GM18505 (cell line): ENCODE measurements around the gene GABBR1.
"Not testable (repeated sequence)": the region's sequence is repeated elsewhere in the genome, so short reads cannot be mapped to it uniquely, and the experiment has no call there.

Experiments used
- ATAC-seq: cut with Tn5 transposase; IDR thresholded peaks from one replicate; pipeline ENCODE4 v1.9.1; 2021; ENCODE audit not compliant: unreplicated experiment
- POLR2A ChIP-seq: IDR thresholded peaks from 4 replicates; pipeline ENCODE4 v1.6.1; 2011; ENCODE audit warnings: borderline replicate concordance; ENCODE audit not compliant: insufficient read depth, insufficient read length; ENCODE audit errors: extremely low read depth

Gene GABBR1

DNA sequence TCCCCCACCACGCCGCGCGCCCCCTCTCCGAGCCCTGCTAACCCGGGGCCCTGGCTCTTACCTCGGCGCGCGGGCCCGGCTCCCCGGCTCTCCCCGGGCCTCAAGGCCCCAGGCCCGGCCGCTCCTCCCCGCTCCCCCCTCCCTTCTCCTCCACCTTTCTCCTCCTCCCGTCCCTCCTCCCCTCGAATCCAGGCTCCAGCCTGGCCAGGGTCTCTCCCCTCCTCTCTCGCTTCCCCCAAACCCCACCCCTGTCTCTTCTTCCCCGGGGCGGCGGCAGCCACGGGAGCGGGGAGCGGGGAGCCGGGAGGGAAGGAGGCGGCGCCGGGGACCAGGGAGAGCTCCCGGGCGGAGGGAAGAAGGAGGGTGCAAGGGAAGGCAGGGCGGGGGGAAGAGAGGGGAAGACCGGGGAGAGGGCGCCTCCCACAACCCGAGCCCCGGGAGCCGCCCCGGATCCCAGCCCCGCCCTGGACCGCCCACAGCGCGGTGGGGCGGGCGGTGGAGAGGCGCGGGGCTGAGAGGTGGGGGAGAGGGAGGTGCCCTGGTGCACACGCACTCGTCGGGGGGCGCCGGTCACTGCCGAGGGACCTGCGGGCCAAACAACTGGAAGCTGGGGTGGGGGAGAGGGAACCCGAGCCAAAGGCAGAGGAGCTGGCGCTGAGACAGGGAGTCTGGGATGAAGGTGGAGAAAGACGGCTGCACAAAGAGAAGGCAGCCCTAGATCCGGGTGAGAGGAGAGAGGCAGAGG lies at the start of gene GABBR1:
Gene GABBR1, minus strand, starts transcription at position 395 of the 745 bp plus-strand sequence. CDS start 798 bp downstream, outside the sequence.
- peak; percentile 79 for ATAC-seq
- no peak for TF ChIP-seq POLR2A

GRCh38 chr6:29681811-29682210 lies 48.8 kb upstream of the GABBR1 start:
- no peak for TF ChIP-seq POLR2A
- no peak for ATAC-seq

- no peak for TF ChIP-seq POLR2A
- no peak for ATAC-seq
Observed at GRCh38 chr6:29680904-29681303, 47.9 kb upstream of the GABBR1 start, which contains the start of gene ZFP57. TSS of gene ZFP57 (minus strand) at chr6:29681152. CDS start at chr6:29677003, 4,149 bp downstream.

GRCh38 chr6:29680416-29680815 lies 47.4 kb upstream of the GABBR1 start:
- no peak for ATAC-seq
- no peak for TF ChIP-seq POLR2A

DNA sequence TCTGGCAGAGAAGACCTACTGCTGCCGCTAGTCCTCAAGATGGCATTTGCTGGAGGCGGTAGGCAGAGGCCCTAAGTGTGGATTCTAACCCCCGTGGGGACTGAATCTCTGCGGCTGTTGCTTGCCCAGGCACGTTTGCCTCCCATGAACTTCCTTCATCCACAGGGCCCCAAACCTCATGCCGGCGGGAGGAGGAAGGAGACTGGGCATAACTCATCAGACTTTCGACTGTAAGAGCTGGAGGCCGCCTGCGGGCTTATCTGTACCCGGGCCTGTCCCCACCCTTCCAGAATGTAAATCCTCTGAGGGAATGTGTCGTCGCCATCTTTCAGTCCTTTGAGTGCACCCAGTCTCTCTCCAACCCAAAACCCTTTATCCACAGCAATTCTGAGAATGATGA lies 47.0 kb upstream of the GABBR1 start:
- no peak for TF ChIP-seq POLR2A
- ATAC-seq = no peak

- ATAC-seq = no peak
- no peak for TF ChIP-seq POLR2A
Observed at GRCh38 chr6:29678114-29678513, 45.1 kb upstream of the GABBR1 start.

GRCh38 chr6:29676981-29677601 lies 44.1 kb upstream of the GABBR1 start:
- TF ChIP-seq POLR2A = no peak
- no peak for ATAC-seq

DNA sequence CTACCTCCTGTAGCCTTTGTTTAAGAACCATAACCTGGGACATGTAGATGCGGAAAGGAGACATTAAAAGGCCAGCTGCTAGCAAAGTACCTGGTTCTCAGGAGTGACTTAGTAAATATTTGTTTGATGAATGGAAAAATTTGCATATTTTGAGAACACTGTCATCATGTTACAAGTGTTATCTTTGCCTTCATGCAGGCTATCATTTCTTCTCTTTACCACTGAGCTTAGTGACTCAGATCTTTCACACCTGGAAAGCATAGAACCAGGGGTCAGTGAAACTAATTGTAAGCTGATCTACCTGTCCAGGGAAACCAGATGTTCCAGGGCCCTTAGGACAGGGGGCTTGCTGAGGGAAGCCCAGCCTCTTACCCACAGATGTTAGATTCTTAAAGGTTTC lies 42.6 kb upstream of the GABBR1 start:
- TF ChIP-seq POLR2A = no peak

DNA sequence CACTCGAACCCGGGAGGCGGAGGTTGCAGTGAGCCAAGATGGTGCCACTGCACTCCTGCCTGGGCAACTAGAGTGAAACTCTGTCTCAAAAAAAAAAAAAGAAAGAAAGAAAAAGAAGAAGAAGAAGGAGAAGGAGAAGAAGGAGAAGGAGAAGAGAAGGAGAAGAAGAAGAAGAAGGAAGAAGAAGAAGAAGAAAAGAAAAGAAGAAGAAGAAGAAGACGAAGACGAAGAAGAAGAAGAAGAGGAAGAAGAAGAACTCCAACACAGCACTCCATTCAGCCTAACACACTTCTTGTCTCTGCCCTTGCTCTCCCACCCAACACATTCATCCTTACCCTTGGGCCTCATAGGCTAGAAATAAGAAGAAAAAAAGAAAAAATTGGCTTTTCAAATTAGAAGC lies 41.0 kb upstream of the GABBR1 start:
- ATAC-seq = no peak
- no peak for TF ChIP-seq POLR2A

More for the DNA sequence above, 42.6 kb upstream of the GABBR1 start:
- ATAC-seq = no peak

- ATAC-seq = no peak
- no peak for TF ChIP-seq POLR2A
Observed at GRCh38 chr6:29673161-29673560, 40.2 kb upstream of the GABBR1 start.

- not testable (repeated sequence) for ATAC-seq
Observed at GRCh38 chr6:29672116-29672515, 39.1 kb upstream of the GABBR1 start.

- ATAC-seq = no peak
- no peak for TF ChIP-seq POLR2A
Observed at GRCh38 chr6:29671026-29671425, 38.0 kb upstream of the GABBR1 start.

DNA sequence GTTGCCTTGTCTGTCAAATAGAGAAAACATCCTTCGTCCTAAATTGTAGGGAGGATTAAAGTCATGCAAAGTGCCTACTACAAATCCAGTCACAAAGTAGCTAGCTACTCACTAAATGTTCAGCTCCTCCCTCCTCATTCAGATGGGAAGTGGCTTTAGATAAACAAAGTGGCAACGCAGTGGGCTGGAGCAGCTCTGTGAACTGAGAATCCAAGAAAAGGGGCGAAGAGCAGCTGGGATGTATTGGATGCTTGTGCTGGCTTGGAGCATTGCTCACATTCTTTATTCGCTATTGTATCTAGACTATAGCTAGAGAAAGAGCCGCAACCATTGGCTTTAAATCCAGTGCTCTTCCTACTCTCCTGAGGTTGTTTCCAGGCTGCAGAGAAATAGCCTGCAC lies 34.2 kb upstream of the GABBR1 start:
- ATAC-seq = no peak
- no peak for TF ChIP-seq POLR2A

- no peak for ATAC-seq
Observed at GRCh38 chr6:29666826-29667130, 33.8 kb upstream of the GABBR1 start.

More at GRCh38 chr6:29666826-29667130, 33.8 kb upstream of the GABBR1 start:
- TF ChIP-seq POLR2A = no peak
